ENCODE data around the gene MRPL33. TPM values are rescaled to one million over a fixed set of nuclear protein-coding genes. Genes with fewer than 3 reads are reported as not detected.

Gene MRPL33
- total RNA-seq, 1 donor from 2014 or later = 63.3 TPM

GRCh38 chr2:27771202-27771547 is 344 bp upstream of the MRPL33 start:
- DNase-seq (ENCODE audit: low spot score, unreplicated experiment) = no peak
- TF ChIP-seq CTCF (IDR thresholded peaks at IDR 0.05; ENCODE audit: unreplicated experiment) = no peak
- Mint-ChIP-seq H3K4me1 (ENCODE audit: low read depth) (peaks cover 24% of the 10 kb centered on the region), H3K27me3 (no peaks in the 10 kb centered on the region), H3K27ac (peak overlapping the region; percentile 99), H3K9me3 (ENCODE audit: low read depth) (no peaks in the 10 kb centered on the region), H3K36me3 (ENCODE audit: insufficient read depth) (peaks cover 11% of the 10 kb centered on the region), H3K4me3 (ENCODE audit: low read depth) (peak overlapping the region; percentile 98)

- H3K9me3 Mint-ChIP-seq (ENCODE audit: low read depth) = no peaks in the 10 kb centered on the region
- no peaks in the 10 kb centered on the region for H3K27me3 Mint-ChIP-seq
- peaks cover 22% of the 10 kb centered on the region for H3K4me1 Mint-ChIP-seq (ENCODE audit: low read depth)
- TF ChIP-seq CTCF (IDR thresholded peaks at IDR 0.05; ENCODE audit: unreplicated experiment) = no peak
- H3K36me3 Mint-ChIP-seq (ENCODE audit: insufficient read depth) = peaks cover 9% of the 10 kb centered on the region
- DNase-seq (ENCODE audit: low spot score, unreplicated experiment) = no peak
- peak overlapping the region; percentile 76 for H3K27ac Mint-ChIP-seq
- H3K4me3 Mint-ChIP-seq (ENCODE audit: low read depth) = peak overlapping the region; percentile 98
Observed at GRCh38 chr2:27772804-27773203, 1.3 kb downstream of the MRPL33 start.

- H3K4me3 Mint-ChIP-seq (ENCODE audit: low read depth) = no peak overlapping the region
- H3K27me3 Mint-ChIP-seq = no peaks in the 10 kb centered on the region
- no peak for DNase-seq (ENCODE audit: low spot score, unreplicated experiment)
- peaks cover 9% of the 10 kb centered on the region for H3K36me3 Mint-ChIP-seq (ENCODE audit: insufficient read depth)
- H3K9me3 Mint-ChIP-seq (ENCODE audit: low read depth) = no peaks in the 10 kb centered on the region
- TF ChIP-seq CTCF (IDR thresholded peaks at IDR 0.05; ENCODE audit: unreplicated experiment) = no peak
- H3K4me1 Mint-ChIP-seq (ENCODE audit: low read depth) = peaks cover 22% of the 10 kb centered on the region
- H3K27ac Mint-ChIP-seq = no peak overlapping the region
Observed at GRCh38 chr2:27773959-27774358, 2.4 kb downstream of the MRPL33 start.

GRCh38 chr2:27776097-27776496 is 4.6 kb downstream of the MRPL33 start:
- TF ChIP-seq CTCF (IDR thresholded peaks at IDR 0.05; ENCODE audit: unreplicated experiment) = no peak
- Mint-ChIP-seq H3K4me1 (ENCODE audit: low read depth) (peaks cover 21% of the 10 kb centered on the region), H3K9me3 (ENCODE audit: low read depth) (no peaks in the 10 kb centered on the region), H3K36me3 (ENCODE audit: insufficient read depth) (peaks cover 9% of the 10 kb centered on the region), H3K27ac (no peak overlapping the region), H3K4me3 (ENCODE audit: low read depth) (no peak overlapping the region), H3K27me3 (no peaks in the 10 kb centered on the region)
- no peak for DNase-seq (ENCODE audit: low spot score, unreplicated experiment)

- Mint-ChIP-seq H3K27ac (no peak overlapping the region), H3K36me3 (ENCODE audit: insufficient read depth) (peaks cover 9% of the 10 kb centered on the region), H3K9me3 (ENCODE audit: low read depth) (no peaks in the 10 kb centered on the region), H3K4me3 (ENCODE audit: low read depth) (no peak overlapping the region), H3K27me3 (no peaks in the 10 kb centered on the region), H3K4me1 (ENCODE audit: low read depth) (peaks cover 22% of the 10 kb centered on the region)
- no peak for DNase-seq (ENCODE audit: low spot score, unreplicated experiment)
- no peak for TF ChIP-seq CTCF (IDR thresholded peaks at IDR 0.05; ENCODE audit: unreplicated experiment)
Observed at GRCh38 chr2:27776696-27777095, 5.2 kb downstream of the MRPL33 start.
